ENCODE results near the gene ANHX.

The ANHX gene

GRCh38 chr12:133203344-133204263, 32.1 kb downstream of the ANHX start:
- in situ Hi-C loops (cut with MboI; ENCODE audit: low sequenced_read_pairs): no loop called here

- in situ Hi-C loops (cut with MboI; ENCODE audit: low sequenced_read_pairs): no loop called here
These were observed 33.0 kb downstream of the ANHX start for GRCh38 chr12:133202493-133203343.

GRCh38 chr12:133201888-133202287, 33.8 kb downstream of the ANHX start:
- in situ Hi-C loops (cut with MboI; ENCODE audit: low sequenced_read_pairs): no loop called here

DNA sequence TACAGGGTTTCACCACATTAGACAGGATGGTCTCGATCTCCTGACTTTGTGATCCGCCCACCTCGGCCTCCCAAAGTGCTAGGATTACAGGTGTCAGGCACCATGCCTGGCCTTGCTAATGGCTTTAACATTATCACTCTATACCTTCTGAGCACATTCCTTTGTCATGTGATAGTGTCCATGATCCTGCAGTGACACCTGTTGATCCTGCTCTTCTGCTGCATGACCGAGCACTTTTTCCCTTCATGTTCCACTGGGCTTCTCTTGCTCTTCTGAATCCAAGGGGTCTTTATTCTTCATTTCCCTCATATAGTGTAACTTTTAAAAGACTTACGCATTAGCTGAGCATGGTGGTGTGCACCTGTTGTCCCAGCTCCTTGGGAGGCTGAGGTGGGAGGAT, 42.8 kb downstream of the ANHX start:
- in situ Hi-C loops (cut with MboI; ENCODE audit: low sequenced_read_pairs): no loop called here

DNA sequence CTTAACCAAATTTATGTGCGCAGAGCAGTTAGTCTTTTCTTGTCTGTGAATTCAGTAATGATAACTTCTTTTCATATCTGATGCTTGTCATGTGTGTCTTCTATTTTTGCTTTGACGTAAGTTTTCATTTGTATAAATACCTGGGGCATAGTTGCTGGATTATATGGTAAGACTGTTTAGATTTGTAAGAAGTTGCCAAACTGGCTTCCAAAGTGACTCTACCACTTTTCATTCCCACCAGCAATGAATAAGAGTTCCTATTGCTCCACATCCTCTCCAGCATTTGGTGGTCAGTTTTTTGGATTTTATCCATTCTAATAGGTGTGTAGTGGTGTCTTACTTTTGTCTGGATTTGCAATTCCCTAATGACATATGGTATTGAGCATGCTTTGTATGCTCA, 45.5 kb downstream of the ANHX start:
- in situ Hi-C loops (cut with MboI; ENCODE audit: low sequenced_read_pairs): no loop called here

GRCh38 chr12:133181238-133181959, 54.3 kb downstream of the ANHX start, which contains the start of gene ZNF268:
Gene ZNF268, plus strand, starts transcription at chr12:133181495. Its CDS starts 503 bp downstream, at chr12:133181998.
- in situ Hi-C loops (cut with MboI; ENCODE audit: low sequenced_read_pairs): no loop called here

DNA sequence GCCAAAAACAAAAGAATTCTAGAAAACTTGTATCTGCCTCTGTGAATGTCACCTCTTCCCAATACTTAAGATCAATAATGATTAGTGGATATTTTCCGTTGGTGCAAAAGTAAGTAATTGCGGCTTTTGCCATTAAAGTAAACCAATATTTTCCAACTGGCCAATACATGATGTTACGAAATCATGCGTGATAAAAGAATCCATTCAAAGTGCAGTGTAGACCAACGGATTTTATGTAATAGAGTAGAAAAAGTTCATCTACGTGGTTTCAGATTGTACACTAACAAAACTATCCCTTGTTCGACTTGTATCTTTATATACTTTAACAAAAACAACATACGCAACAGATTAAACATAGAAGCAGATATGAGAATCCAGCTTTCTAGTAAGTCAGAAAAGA, 55.0 kb downstream of the ANHX start:
- in situ Hi-C loops (cut with MboI; ENCODE audit: low sequenced_read_pairs): no loop called here

GRCh38 chr12:133174901-133175300, 60.8 kb downstream of the ANHX start:
- in situ Hi-C loops (cut with MboI; ENCODE audit: low sequenced_read_pairs): no loop called here

DNA sequence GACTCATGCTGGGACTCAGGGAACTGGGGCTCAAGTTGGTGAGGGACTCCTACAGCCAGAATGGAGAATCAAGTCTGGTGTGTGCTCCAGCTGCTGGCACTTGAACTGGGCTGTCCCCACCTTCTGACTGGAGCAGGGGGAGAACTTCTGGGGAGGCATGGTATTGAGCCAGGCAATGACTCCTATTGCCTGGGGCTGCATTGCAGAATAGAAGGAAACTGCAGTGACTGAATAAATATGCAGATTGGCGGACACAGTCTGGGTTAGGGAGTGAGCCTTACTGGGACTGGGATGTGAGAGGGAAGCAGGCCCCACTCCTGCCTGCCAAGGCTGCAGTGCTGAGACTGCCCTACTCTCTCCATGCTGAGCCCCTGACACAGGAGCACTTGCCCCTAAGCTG, 63.2 kb downstream of the ANHX start:
- in situ Hi-C loops (cut with MboI; ENCODE audit: low sequenced_read_pairs): no loop called here
